Vagina (tissue), 2 donors: ENCODE data around the gene ABLIM2.

Experiments used
- POLR2A ChIP-seq, 2 donors: fragments of 450-650 bp; IDR thresholded peaks; one replicate each; pipeline ENCODE4 v1.6.1; 2017; ENCODE audit warnings: antibody characterized with exemption in 2 of 2, mild to moderate bottlenecking in 2 of 2, moderate library complexity in 2 of 2
- TF ChIP-seq, protein P1 (sequence below), 3 experiments: fragments of 450-650 bp in 2 of 3; fragments of 200-600 bp in 1 of 3; sonication (generic) in 1 of 3; IDR thresholded peaks; one replicate each; pipeline ENCODE4 v1.5.1; 2017 to 2019; ENCODE audit warnings: antibody characterized with exemption in 3 of 3, mild to moderate bottlenecking in 2 of 3, moderate library complexity in 2 of 3

DNA sequence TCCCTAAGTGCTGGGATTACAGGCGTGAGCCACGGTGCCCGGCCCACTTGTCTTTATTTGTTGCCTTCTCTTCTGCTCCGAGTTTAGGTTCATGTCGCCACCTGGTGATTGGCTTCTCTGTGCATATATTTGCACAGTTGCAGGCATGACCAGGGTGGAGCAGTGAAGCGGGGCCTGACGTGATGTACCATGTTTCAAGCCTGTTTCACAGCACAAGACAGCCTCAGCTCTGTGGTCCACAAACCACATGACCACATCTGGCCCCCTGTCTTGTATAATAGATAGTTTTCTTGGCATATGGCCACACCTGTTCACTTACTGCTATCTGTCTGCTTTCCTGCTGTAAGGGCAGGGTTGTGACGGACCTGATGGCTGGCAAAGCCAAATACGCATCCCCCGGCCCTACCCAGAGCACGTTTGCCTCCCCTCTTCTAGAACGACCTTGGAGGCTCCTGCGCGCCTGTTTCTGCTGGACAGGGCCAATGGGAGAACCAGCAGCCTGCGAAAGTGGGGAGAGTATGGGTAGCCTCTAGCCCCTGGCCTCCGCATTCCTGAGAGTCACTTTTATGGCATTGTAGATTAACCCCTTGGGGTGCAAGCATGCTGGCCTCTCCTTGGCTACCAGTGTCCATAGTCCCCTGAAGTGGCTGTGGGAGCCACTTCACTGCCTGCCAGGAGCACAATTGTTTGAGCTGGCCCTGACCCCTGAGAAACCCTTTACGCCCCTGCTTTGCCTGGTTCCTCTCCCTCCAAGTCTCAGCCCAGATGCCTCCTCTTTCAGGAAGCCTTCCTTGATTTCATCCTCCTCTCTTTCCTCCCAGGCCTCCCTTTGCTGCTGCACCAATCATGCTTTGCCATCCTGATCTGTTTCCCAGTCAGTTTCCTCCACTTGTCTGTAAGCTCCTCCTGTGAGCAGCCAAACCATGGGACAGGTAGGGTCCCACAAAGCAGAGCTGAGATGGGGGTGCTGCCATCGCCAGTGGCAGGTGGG, 34.4 kb upstream of the ABLIM2 start:
- TF ChIP-seq, protein P1, sequence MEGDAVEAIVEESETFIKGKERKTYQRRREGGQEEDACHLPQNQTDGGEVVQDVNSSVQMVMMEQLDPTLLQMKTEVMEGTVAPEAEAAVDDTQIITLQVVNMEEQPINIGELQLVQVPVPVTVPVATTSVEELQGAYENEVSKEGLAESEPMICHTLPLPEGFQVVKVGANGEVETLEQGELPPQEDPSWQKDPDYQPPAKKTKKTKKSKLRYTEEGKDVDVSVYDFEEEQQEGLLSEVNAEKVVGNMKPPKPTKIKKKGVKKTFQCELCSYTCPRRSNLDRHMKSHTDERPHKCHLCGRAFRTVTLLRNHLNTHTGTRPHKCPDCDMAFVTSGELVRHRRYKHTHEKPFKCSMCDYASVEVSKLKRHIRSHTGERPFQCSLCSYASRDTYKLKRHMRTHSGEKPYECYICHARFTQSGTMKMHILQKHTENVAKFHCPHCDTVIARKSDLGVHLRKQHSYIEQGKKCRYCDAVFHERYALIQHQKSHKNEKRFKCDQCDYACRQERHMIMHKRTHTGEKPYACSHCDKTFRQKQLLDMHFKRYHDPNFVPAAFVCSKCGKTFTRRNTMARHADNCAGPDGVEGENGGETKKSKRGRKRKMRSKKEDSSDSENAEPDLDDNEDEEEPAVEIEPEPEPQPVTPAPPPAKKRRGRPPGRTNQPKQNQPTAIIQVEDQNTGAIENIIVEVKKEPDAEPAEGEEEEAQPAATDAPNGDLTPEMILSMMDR (IDR thresholded peaks at IDR 0.05) = no peak
- no peak for TF ChIP-seq POLR2A (IDR thresholded peaks at IDR 0.05)
